ENCODE data around the gene RHOJ.
A peak's percentile ranks its signal among the peaks of the same experiment; 100 is the strongest.
"Not testable (repeated sequence)": the region's sequence is repeated elsewhere in the genome, so short reads cannot be mapped to it uniquely, and the experiment has no call there.

The RHOJ gene

DNA sequence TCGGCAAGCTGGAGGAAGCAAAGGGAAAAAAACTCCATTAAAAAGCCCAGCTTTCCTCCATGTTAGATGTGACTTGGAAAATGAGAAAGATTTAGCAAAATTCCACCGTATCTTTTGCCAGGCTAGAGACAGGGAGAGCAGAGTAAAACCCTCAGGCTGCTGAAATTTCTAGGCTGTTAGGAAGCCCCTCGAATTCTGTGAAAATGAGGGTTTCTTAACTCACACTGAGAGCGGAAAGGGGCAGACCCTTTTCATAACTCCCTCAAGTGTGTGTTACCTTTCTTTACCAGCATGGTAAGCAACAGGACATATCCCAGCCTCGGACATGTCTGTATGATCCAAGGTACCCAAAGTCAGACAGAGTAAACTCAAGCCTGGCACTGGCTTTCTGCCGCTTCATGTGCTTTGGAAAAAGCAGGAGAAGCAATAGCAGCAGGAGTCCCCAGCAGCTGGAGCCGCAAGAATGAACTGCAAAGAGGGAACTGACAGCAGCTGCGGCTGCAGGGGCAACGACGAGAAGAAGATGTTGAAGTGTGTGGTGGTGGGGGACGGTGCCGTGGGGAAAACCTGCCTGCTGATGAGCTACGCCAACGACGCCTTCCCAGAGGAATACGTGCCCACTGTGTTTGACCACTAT, at the start of gene RHOJ:
TSS of gene RHOJ (plus strand) at position 37 of the 637 bp plus-strand sequence. CDS start at position 464, 427 bp downstream.
- H3K4me3 ChIP-seq (ENCODE audit: low read length in 2 of 2) = peak within 1 kb of the TSS; percentile 64 to 70
- peak within 1 kb of the TSS; percentile 63 to 68 for H3K9ac ChIP-seq (ENCODE audit: low read depth in 1 of 2, low read length in 2 of 2)
- no peaks in the 10 kb centered on the region for H3K36me3 ChIP-seq (ENCODE audit: control insufficient read depth in 2 of 2, insufficient read depth in 2 of 2, low read length in 2 of 2)
- H3K4me1 ChIP-seq (ENCODE audit: control insufficient read depth in 2 of 2, insufficient read depth in 2 of 2, low read length in 2 of 2) = no peaks in the 10 kb centered on the region
- peak within 1 kb of the TSS; percentile 79 to 80 for H3K27ac ChIP-seq (ENCODE audit: low read depth in 2 of 2, low read length in 2 of 2)
- H3K27me3 ChIP-seq (ENCODE audit: control insufficient read depth in 2 of 2, insufficient read depth in 2 of 2, low read length in 2 of 2) = no peaks in the 10 kb centered on the region
- H3K9me3 ChIP-seq (ENCODE audit: control insufficient read depth in 2 of 2, low read length in 2 of 2) = no peaks in the 10 kb centered on the region

DNA sequence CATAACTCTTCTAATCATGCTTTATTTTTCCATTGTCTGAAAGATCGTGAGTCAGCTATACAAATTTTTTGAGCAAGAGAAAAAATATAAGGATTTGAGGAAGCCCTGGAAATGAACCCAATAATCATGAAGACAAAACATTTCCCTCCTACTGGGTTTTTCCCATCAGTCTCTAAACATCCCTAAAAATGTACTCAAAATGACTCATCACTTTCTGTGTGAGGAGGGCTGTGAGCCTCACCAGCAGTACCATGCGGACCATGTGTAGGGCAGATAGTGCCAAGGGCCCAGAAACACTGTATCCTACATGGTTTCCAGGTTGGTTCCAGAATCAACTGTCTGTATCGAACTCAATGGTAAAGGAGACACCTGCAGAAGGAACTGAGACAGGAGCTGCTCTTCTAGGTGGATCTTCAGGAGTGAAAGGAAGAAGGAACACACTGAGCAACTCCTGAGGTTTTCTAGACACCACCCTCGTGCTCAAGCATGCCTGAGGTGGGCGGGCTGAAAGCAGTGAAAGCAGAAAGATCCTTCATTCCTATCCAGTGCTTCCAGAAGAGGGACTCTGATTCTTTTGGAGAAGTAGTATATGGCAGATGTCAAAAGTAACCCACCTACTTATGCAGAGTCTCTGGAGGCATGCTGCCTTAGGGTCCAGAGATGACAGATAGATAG, 48.6 kb upstream of the RHOJ start:
- Histone ChIP-seq H3K9me3 (ENCODE audit: control insufficient read depth in 2 of 2, low read length in 2 of 2) (no peaks in the 10 kb centered on the region), H3K27me3 (ENCODE audit: control insufficient read depth in 2 of 2, insufficient read depth in 2 of 2, low read length in 2 of 2) (no peaks in the 10 kb centered on the region)

GRCh38 chr14:63157195-63157594, 47.0 kb upstream of the RHOJ start:
- H3K27ac ChIP-seq (ENCODE audit: low read depth in 2 of 2, low read length in 2 of 2) = no peak overlapping the region
- H3K4me1 ChIP-seq (ENCODE audit: control insufficient read depth in 2 of 2, insufficient read depth in 2 of 2, low read length in 2 of 2) = no peaks in the 10 kb centered on the region
- no peak overlapping the region for H3K4me3 ChIP-seq (ENCODE audit: low read length in 2 of 2)
- H3K9me3 ChIP-seq (ENCODE audit: control insufficient read depth in 2 of 2, low read length in 2 of 2) = no peaks in the 10 kb centered on the region
- no peaks in the 10 kb centered on the region for H3K27me3 ChIP-seq (ENCODE audit: control insufficient read depth in 2 of 2, insufficient read depth in 2 of 2, low read length in 2 of 2)
- no peaks in the 10 kb centered on the region for H3K36me3 ChIP-seq (ENCODE audit: control insufficient read depth in 2 of 2, insufficient read depth in 2 of 2, low read length in 2 of 2)
- H3K9ac ChIP-seq (ENCODE audit: low read depth in 1 of 2, low read length in 2 of 2) = no peak overlapping the region

More for the DNA sequence above, 48.6 kb upstream of the RHOJ start:
- Histone ChIP-seq H3K4me1 (ENCODE audit: control insufficient read depth in 2 of 2, insufficient read depth in 2 of 2, low read length in 2 of 2) (no peaks in the 10 kb centered on the region), H3K36me3 (ENCODE audit: control insufficient read depth in 2 of 2, insufficient read depth in 2 of 2, low read length in 2 of 2) (no peaks in the 10 kb centered on the region), H3K27ac (ENCODE audit: low read depth in 2 of 2, low read length in 2 of 2) (no peak overlapping the region), H3K9ac (ENCODE audit: low read depth in 1 of 2, low read length in 2 of 2) (no peak overlapping the region), H3K4me3 (ENCODE audit: low read length in 2 of 2) (no peak overlapping the region)

DNA sequence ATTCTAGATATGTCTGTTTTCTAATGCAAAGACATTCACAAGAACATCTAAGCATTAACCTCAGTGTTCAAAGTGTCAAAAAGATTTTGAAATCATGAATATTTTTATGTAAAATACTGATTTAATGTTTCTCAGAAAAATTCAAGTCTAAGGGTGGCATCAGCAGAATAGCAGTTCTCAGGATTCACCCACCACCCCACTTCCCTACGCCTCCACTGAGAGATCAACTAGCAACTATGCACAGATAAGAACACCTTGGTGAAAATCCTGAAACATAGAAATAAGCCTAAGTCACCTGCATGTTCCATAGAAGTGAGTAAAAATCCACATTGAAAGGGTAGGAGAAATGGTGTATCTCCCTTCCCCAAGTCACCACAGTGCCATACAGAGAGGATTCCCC, 40.9 kb upstream of the RHOJ start:
- Histone ChIP-seq H3K36me3 (ENCODE audit: control insufficient read depth in 2 of 2, insufficient read depth in 2 of 2, low read length in 2 of 2) (no peaks in the 10 kb centered on the region), H3K9me3 (ENCODE audit: control insufficient read depth in 2 of 2, low read length in 2 of 2) (no peaks in the 10 kb centered on the region), H3K4me3 (ENCODE audit: low read length in 2 of 2) (no peak overlapping the region), H3K27me3 (ENCODE audit: control insufficient read depth in 2 of 2, insufficient read depth in 2 of 2, low read length in 2 of 2) (no peaks in the 10 kb centered on the region), H3K4me1 (ENCODE audit: control insufficient read depth in 2 of 2, insufficient read depth in 2 of 2, low read length in 2 of 2) (no peaks in the 10 kb centered on the region), H3K27ac (ENCODE audit: low read depth in 2 of 2, low read length in 2 of 2) (no peak overlapping the region), H3K9ac (ENCODE audit: low read depth in 1 of 2, low read length in 2 of 2) (no peak overlapping the region)

DNA sequence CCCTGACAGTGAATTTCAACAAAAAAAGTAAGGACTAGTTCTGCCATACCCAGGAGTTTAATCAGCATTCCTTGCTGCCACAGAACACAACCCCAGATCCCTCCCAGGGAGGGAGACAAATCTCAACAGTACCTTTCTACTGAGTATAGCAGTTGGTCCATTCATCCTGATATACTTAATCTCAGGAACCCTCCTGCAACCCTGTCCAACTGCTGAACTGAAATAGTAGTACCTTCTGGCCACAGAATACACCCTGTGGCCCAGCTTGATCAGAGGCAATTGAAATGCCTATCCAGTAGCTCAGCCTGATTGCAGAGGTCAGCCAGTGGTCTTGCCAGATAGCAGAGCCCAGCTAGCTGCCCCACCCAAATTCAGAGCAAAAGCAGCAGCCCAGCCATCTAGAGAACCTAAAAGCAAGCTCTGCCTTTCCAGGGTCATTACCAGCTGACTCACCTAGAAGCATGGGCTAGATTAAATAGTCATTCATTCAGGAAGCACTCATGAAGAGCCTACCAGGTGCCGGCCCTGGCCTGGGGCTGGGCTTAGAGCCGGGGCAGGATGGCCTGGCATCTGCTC, 40.0 kb upstream of the RHOJ start:
- no peaks in the 10 kb centered on the region for H3K36me3 ChIP-seq (ENCODE audit: control insufficient read depth in 2 of 2, insufficient read depth in 2 of 2, low read length in 2 of 2)
- H3K4me1 ChIP-seq (ENCODE audit: control insufficient read depth in 2 of 2, insufficient read depth in 2 of 2, low read length in 2 of 2) = no peaks in the 10 kb centered on the region

GRCh38 chr14:63165267-63165666, 39.0 kb upstream of the RHOJ start:
- H3K4me3 ChIP-seq (ENCODE audit: low read length in 2 of 2); H3K4me1 ChIP-seq (ENCODE audit: control insufficient read depth in 2 of 2, insufficient read depth in 2 of 2, low read length in 2 of 2); H3K27ac ChIP-seq (ENCODE audit: low read depth in 2 of 2, low read length in 2 of 2); H3K9me3 ChIP-seq (ENCODE audit: control insufficient read depth in 2 of 2, low read length in 2 of 2); H3K36me3 ChIP-seq (ENCODE audit: control insufficient read depth in 2 of 2, insufficient read depth in 2 of 2, low read length in 2 of 2); H3K9ac ChIP-seq (ENCODE audit: low read depth in 1 of 2, low read length in 2 of 2); H3K27me3 ChIP-seq (ENCODE audit: control insufficient read depth in 2 of 2, insufficient read depth in 2 of 2, low read length in 2 of 2): not testable (repeated sequence)

More for the DNA sequence above, 40.0 kb upstream of the RHOJ start:
- no peak overlapping the region for H3K9ac ChIP-seq (ENCODE audit: low read depth in 1 of 2, low read length in 2 of 2)
- no peaks in the 10 kb centered on the region for H3K9me3 ChIP-seq (ENCODE audit: control insufficient read depth in 2 of 2, low read length in 2 of 2)
- no peaks in the 10 kb centered on the region for H3K27me3 ChIP-seq (ENCODE audit: control insufficient read depth in 2 of 2, insufficient read depth in 2 of 2, low read length in 2 of 2)
- H3K4me3 ChIP-seq (ENCODE audit: low read length in 2 of 2) = no peak overlapping the region
- H3K27ac ChIP-seq (ENCODE audit: low read depth in 2 of 2, low read length in 2 of 2) = no peak overlapping the region

DNA sequence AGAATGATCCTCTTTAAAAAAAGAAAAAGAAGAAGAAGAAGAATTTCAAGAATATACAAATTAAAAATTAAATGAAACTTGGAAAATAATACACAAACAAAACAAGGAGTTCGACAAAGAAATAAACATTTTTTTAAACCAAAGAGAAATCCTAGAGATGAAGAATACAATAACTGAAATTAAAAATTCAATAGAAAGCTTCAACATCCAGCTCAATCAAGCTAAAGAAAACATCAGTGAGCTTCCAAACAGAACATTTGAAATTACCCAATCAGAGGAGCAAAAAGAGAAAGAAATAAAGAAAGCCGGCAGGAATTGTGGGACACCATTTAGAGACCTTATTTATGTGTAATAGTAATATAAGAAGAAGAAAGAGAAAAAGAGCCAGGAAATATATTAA, 37.2 kb upstream of the RHOJ start:
- Histone ChIP-seq H3K4me3 (ENCODE audit: low read length in 2 of 2) (no peak overlapping the region), H3K9me3 (ENCODE audit: control insufficient read depth in 2 of 2, low read length in 2 of 2) (no peaks in the 10 kb centered on the region), H3K27me3 (ENCODE audit: control insufficient read depth in 2 of 2, insufficient read depth in 2 of 2, low read length in 2 of 2) (no peaks in the 10 kb centered on the region), H3K27ac (ENCODE audit: low read depth in 2 of 2, low read length in 2 of 2) (no peak overlapping the region), H3K4me1 (ENCODE audit: control insufficient read depth in 2 of 2, insufficient read depth in 2 of 2, low read length in 2 of 2) (no peaks in the 10 kb centered on the region), H3K36me3 (ENCODE audit: control insufficient read depth in 2 of 2, insufficient read depth in 2 of 2, low read length in 2 of 2) (no peaks in the 10 kb centered on the region), H3K9ac (ENCODE audit: low read depth in 1 of 2, low read length in 2 of 2) (no peak overlapping the region)

- no peak overlapping the region for H3K4me3 ChIP-seq (ENCODE audit: low read length in 2 of 2)
- no peak overlapping the region for H3K27ac ChIP-seq (ENCODE audit: low read depth in 2 of 2, low read length in 2 of 2)
- H3K9me3 ChIP-seq (ENCODE audit: control insufficient read depth in 2 of 2, low read length in 2 of 2) = no peaks in the 10 kb centered on the region
- no peaks in the 10 kb centered on the region for H3K4me1 ChIP-seq (ENCODE audit: control insufficient read depth in 2 of 2, insufficient read depth in 2 of 2, low read length in 2 of 2)
- no peak overlapping the region for H3K9ac ChIP-seq (ENCODE audit: low read depth in 1 of 2, low read length in 2 of 2)
- no peaks in the 10 kb centered on the region for H3K27me3 ChIP-seq (ENCODE audit: control insufficient read depth in 2 of 2, insufficient read depth in 2 of 2, low read length in 2 of 2)
- H3K36me3 ChIP-seq (ENCODE audit: control insufficient read depth in 2 of 2, insufficient read depth in 2 of 2, low read length in 2 of 2) = no peaks in the 10 kb centered on the region
These were observed 29.5 kb upstream of the RHOJ start for GRCh38 chr14:63174760-63175191.

DNA sequence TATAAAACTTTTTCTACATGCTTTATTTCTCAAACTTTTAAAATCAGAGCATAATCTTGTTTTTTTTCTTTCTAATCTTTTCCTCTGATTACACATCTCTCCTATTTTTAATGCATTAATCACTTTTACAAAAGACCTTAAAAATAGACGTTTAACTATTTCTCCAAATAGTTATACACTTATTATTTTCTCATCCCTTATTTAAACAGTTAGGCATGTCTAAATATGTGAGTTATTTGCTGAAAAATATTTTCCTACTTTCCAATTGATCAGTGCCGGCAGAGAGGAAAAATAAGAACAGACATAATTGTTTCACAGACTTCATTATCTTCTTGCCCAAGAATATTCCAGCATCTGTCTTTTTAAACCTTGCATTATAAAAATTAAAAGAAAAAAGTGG, 28.7 kb upstream of the RHOJ start:
- no peak overlapping the region for H3K4me3 ChIP-seq (ENCODE audit: low read length in 2 of 2)
- H3K36me3 ChIP-seq (ENCODE audit: control insufficient read depth in 2 of 2, insufficient read depth in 2 of 2, low read length in 2 of 2) = no peaks in the 10 kb centered on the region
- H3K27ac ChIP-seq (ENCODE audit: low read depth in 2 of 2, low read length in 2 of 2) = no peak overlapping the region

GRCh38 chr14:63178912-63179311, 25.3 kb upstream of the RHOJ start:
- Histone ChIP-seq H3K27ac (ENCODE audit: low read depth in 2 of 2, low read length in 2 of 2) (no peak overlapping the region), H3K9me3 (ENCODE audit: control insufficient read depth in 2 of 2, low read length in 2 of 2) (no peaks in the 10 kb centered on the region), H3K27me3 (ENCODE audit: control insufficient read depth in 2 of 2, insufficient read depth in 2 of 2, low read length in 2 of 2) (no peaks in the 10 kb centered on the region), H3K4me3 (ENCODE audit: low read length in 2 of 2) (no peak overlapping the region), H3K4me1 (ENCODE audit: control insufficient read depth in 2 of 2, insufficient read depth in 2 of 2, low read length in 2 of 2) (no peaks in the 10 kb centered on the region), H3K36me3 (ENCODE audit: control insufficient read depth in 2 of 2, insufficient read depth in 2 of 2, low read length in 2 of 2) (no peaks in the 10 kb centered on the region), H3K9ac (ENCODE audit: low read depth in 1 of 2, low read length in 2 of 2) (no peak overlapping the region)

More for the DNA sequence above, 28.7 kb upstream of the RHOJ start:
- Histone ChIP-seq H3K9ac (ENCODE audit: low read depth in 1 of 2, low read length in 2 of 2) (no peak overlapping the region), H3K4me1 (ENCODE audit: control insufficient read depth in 2 of 2, insufficient read depth in 2 of 2, low read length in 2 of 2) (no peaks in the 10 kb centered on the region), H3K9me3 (ENCODE audit: control insufficient read depth in 2 of 2, low read length in 2 of 2) (no peaks in the 10 kb centered on the region), H3K27me3 (ENCODE audit: control insufficient read depth in 2 of 2, insufficient read depth in 2 of 2, low read length in 2 of 2) (no peaks in the 10 kb centered on the region)
